Lung (tissue), 12 donors: ENCODE measurements around the gene PFKM. TPM values are rescaled to one million over a fixed set of nuclear protein-coding genes. Genes with fewer than 3 reads are reported as not detected.

Experiments used
- ATAC-seq: fragments of 200-7000 bp; cut with Tn5 transposase; one replicate; pipeline ENCODE4 v1.9.1; 2020; ENCODE audit warnings: moderate number of reproducible peaks; ENCODE audit not compliant: insufficient read depth, low FRiP score
- DNase-seq, 3 donors: peaks; one replicate each; pipeline ENCODE4 v3.0.0-alpha.2; 2013 to 2017
- H3K27ac ChIP-seq, 2 donors: one replicate each; pipeline ENCODE4 v1.5.1; 2013; ENCODE audit warnings: mild to moderate bottlenecking in 2 of 2, moderate library complexity in 2 of 2, control low read depth in 1 of 2, inconsistent platforms in 1 of 2, low read depth in 1 of 2, low read length in 1 of 2
- H3K27me3 ChIP-seq, 3 donors: one replicate each; pipeline ENCODE4 v1.5.1; 2013; ENCODE audit warnings: low read length in 2 of 3; ENCODE audit not compliant: control insufficient read depth in 3 of 3, insufficient read depth in 3 of 3
- H3K36me3 ChIP-seq, 4 donors: one replicate each; pipeline ENCODE4 v1.5.1; 2013; ENCODE audit warnings: low read length in 4 of 4, mild to moderate bottlenecking in 1 of 4, moderate library complexity in 1 of 4; ENCODE audit not compliant: control insufficient read depth in 4 of 4, insufficient read depth in 4 of 4
- H3K4me1 ChIP-seq, 5 donors: one replicate each; pipeline ENCODE4 v1.5.1; 2013; ENCODE audit warnings: low read length in 5 of 5, mild to moderate bottlenecking in 2 of 5, moderate library complexity in 1 of 5; ENCODE audit not compliant: control insufficient read depth in 5 of 5, insufficient read depth in 5 of 5
- H3K4me3 ChIP-seq: one replicate; pipeline ENCODE4 v1.5.1; 2013; ENCODE audit warnings: mild to moderate bottlenecking, control low read depth, moderate library complexity
- H3K9ac ChIP-seq, 2 donors: one replicate each; pipeline ENCODE4 v1.5.1; 2013; ENCODE audit warnings: low read length in 2 of 2, control low read depth in 1 of 2; ENCODE audit not compliant: insufficient read depth in 1 of 2
- H3K9me3 ChIP-seq, 4 donors: one replicate each; pipeline ENCODE4 v1.5.1; 2013; ENCODE audit warnings: low read length in 3 of 4, mild to moderate bottlenecking in 1 of 4, moderate library complexity in 1 of 4; ENCODE audit not compliant: control insufficient read depth in 4 of 4, insufficient read depth in 3 of 4
- WGBS, 2 donors: extraction: QIAGEN DNeasy Blood & Tissue Kit; methylation state at CpG; one replicate each; pipeline ENCODE4 v1.1.7; 2013; 5-methylcytosine and 5-hydroxymethylcytosine counted together
- polyA plus RNA-seq, 2 donors: library from polyadenylated mRNA; stranded (reverse); fragments of 200-250 nt; gene quantifications; one replicate each; pipeline ENCODE4 v1.2.1, GENCODE V29; 2013
- total RNA-seq, 2 donors: library from RNA; depleted of rRNA in 1 of 2; stranded (reverse); fragments of >200 nt in 1 of 2; gene quantifications; one replicate each; pipeline ENCODE4 v1.2.1, GENCODE V29; 2014 to 2021
- TF ChIP-seq, protein P1 (sequence below): IDR thresholded peaks from 2 replicates; pipeline ENCODE4 v1.5.1; 2012; ENCODE audit warnings: mild to moderate bottlenecking; ENCODE audit errors: control extremely low read depth, extremely low read depth
- donor health status: control.
- donor health status: control.
- donor health status: Bipolar disorder and iron deficiency.
- donor health status: healthy.
- donor health status: DM: yes; HTN: yes; CAD: no.

The PFKM gene
- total and polyA plus RNA-seq, 4 donors: 14.0 to 48.9 (median 30.4) TPM

- no peak for ATAC-seq
- Histone ChIP-seq H3K27me3 (no peaks in the 10 kb centered on the region), H3K4me3 (no peak overlapping the region), H3K36me3 (peaks cover 0 to 6% (median 2%) of the 10 kb centered on the region in 4 donors), H3K4me1 (peaks cover 0 to 11% (median 3%) of the 10 kb centered on the region in 5 donors), H3K9me3 (no peaks in the 10 kb centered on the region), H3K27ac (peak overlapping the region; percentile 84 to 85), H3K9ac (peak overlapping the region in 1 of 2 donors; percentile 85)
- no peak for DNase-seq
- WGBS, 2 donors: 65% methylated on average over 3 of the region's 3 CpGs
- TF ChIP-seq, protein P1, sequence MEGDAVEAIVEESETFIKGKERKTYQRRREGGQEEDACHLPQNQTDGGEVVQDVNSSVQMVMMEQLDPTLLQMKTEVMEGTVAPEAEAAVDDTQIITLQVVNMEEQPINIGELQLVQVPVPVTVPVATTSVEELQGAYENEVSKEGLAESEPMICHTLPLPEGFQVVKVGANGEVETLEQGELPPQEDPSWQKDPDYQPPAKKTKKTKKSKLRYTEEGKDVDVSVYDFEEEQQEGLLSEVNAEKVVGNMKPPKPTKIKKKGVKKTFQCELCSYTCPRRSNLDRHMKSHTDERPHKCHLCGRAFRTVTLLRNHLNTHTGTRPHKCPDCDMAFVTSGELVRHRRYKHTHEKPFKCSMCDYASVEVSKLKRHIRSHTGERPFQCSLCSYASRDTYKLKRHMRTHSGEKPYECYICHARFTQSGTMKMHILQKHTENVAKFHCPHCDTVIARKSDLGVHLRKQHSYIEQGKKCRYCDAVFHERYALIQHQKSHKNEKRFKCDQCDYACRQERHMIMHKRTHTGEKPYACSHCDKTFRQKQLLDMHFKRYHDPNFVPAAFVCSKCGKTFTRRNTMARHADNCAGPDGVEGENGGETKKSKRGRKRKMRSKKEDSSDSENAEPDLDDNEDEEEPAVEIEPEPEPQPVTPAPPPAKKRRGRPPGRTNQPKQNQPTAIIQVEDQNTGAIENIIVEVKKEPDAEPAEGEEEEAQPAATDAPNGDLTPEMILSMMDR: no peak
Observed at GRCh38 chr12:48157889-48158370, 38.8 kb downstream of the PFKM start.

DNA sequence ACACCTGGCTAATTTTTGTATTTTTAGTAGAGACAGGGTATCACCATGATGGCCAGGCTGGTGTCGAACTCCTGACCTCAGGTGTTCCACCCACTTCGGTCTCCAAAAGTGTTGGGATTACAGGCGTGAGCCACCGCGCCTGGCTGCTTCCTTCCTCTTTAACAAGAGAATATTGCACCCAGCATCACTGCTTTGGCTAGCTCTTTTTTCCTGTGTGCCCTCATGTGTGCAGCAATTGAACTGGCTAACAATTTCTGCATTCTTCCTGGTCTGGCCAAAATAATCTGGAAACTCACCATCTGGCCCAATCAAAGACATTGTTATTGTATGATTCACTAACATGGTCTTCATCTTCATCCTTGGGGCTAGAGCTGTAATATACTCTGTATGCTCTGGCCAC lies 40.9 kb downstream of the PFKM start:
- H3K9ac ChIP-seq: no peak overlapping the region
- H3K36me3 ChIP-seq: peaks cover 0 to 3% (median 0%) of the 10 kb centered on the region in 4 donors
- no peak for DNase-seq
- H3K27me3 ChIP-seq: no peaks in the 10 kb centered on the region
- WGBS, 2 donors: 34 to 75% methylated on average over 5 of the region's 5 CpGs
- H3K4me3 ChIP-seq: no peak overlapping the region
- no peaks in the 10 kb centered on the region for H3K9me3 ChIP-seq
- H3K4me1 ChIP-seq: peaks cover 0 to 11% (median 3%) of the 10 kb centered on the region in 5 donors
- no peak for ATAC-seq
- TF ChIP-seq, protein P1: no peak
- H3K27ac ChIP-seq: no peak overlapping the region

DNA sequence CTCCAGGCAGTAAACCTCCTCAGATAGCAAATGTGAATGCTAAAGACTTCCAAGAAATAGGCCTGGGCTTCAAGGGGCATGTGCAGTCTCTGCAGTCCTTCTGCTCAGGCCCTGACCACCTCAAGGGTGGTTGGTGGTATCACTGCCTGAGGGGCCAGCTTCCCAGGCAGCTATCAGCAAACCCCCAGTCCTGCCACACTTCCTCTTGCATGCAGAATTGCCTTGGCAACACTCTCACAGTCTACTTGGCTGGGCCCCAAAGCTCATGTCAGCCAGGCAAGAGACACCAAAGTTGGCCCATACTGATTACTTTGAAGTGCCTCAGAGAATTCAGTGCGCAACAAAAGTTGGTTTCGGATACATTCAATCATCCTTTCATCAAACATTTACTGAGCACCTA lies 41.6 kb downstream of the PFKM start:
- Histone ChIP-seq H3K27me3 (no peaks in the 10 kb centered on the region), H3K4me1 (peaks cover 0 to 11% (median 3%) of the 10 kb centered on the region in 5 donors), H3K36me3 (peaks cover 0 to 3% (median 0%) of the 10 kb centered on the region in 4 donors), H3K27ac (no peak overlapping the region), H3K9ac (no peak overlapping the region), H3K4me3 (no peak overlapping the region), H3K9me3 (no peaks in the 10 kb centered on the region)
- 19 to 59% methylated on average over 2 of the region's 2 CpGs for WGBS, 2 donors
- ATAC-seq (no peak), DNase-seq (peak; percentile 62 to 74 (median 73))
- TF ChIP-seq, protein P1: no peak
